Measurements from ENCODE around the gene KDM4B.

The KDM4B gene

DNA sequence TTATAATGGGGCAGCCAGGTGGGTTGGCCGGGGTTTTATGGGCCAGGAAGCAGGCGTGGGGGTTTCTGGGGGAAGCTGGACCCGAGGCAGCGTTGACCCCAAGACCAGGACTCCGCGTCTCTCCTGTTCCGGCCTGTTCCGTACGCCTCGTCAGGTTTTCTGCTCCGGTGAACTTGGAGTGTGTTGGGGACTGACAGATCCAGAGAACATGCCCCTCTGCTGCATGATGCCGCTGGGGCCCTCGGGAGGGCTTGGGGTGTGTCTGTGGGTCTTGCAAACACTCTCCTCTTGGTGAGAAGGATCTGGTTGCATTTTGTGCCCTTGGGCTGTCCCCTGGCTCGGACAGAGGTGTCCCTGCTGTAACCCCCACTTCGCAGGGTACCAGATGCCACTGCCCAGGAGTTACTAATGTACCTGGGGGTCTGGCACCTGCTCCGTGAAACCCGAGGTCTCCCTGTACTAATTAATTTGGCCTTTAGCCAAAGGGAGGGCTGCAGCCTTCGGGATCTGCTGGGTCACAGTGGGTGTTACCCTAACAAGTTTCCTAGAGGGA, 15.6 kb downstream of the KDM4B start:
- DNase-seq = no peak
- Histone ChIP-seq H3K27me3 (replicated peaks; ENCODE audit: control insufficient read depth, insufficient read depth, low read length, poor library complexity, severe bottlenecking) (no peaks in the 10 kb centered on the region), H3K4me3 (ENCODE audit: insufficient read depth, low read depth, low read length, poor library complexity, severe bottlenecking) (no peak overlapping the region), H3K36me3 (ENCODE audit: control insufficient read depth, insufficient read depth, low read length) (no peaks in the 10 kb centered on the region), H3K9me3 (ENCODE audit: control insufficient read depth, low read length) (no peaks in the 10 kb centered on the region), H3K27ac (ENCODE audit: insufficient read depth, low read length, poor library complexity, severe bottlenecking) (no peak overlapping the region), H3K4me1 (ENCODE audit: control insufficient read depth, insufficient read depth, low read length, poor library complexity, severe bottlenecking) (no peaks in the 10 kb centered on the region)

DNA sequence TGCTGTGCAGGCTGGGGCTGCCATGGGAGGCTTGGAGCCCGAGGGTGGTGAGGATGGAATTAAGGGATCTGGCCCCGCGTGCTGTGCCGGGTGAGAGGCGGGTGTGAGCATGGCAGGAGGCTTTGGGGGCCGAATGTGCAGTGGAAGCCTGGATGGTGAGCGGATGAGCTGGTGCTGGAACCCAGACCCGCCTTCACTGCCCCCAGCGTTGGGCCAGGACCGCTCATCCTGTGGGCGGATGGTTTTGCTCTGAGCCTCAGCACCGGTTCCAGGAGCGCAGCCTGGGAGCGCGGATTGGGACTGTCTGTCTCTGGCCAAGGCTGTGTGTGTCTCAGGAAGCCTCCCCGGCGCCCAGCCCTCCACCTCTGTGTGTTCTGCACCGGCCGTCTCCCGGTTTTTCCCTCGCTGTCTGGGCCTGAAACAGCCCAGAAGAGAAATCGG, 16.7 kb downstream of the KDM4B start:
- Histone ChIP-seq H3K4me1 (ENCODE audit: control insufficient read depth, insufficient read depth, low read length, poor library complexity, severe bottlenecking) (no peaks in the 10 kb centered on the region), H3K4me3 (ENCODE audit: insufficient read depth, low read depth, low read length, poor library complexity, severe bottlenecking) (no peak overlapping the region), H3K27me3 (replicated peaks; ENCODE audit: control insufficient read depth, insufficient read depth, low read length, poor library complexity, severe bottlenecking) (no peaks in the 10 kb centered on the region)

DNA sequence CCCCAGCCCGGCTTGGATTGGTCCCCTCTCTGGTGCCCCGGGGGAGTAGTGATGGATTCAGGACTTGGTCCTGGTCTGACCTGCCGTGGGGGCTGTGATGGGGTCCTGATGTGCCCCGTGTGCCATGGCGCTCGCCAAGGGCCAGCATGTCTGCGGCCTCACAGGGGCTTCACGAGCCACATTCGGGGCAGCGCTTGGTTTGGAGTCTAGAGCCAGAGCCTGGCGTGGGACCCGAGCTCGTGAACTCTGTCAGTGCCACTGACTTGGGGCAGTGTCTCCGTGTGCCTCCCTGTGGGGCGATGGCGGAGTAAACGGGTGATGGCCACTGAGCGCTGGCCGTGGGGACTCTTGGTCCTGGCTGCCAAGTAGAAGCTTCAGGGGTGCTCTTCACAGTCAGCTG, 17.1 kb downstream of the KDM4B start:
- Histone ChIP-seq H3K9me3 (ENCODE audit: control insufficient read depth, low read length) (no peaks in the 10 kb centered on the region), H3K36me3 (ENCODE audit: control insufficient read depth, insufficient read depth, low read length) (no peaks in the 10 kb centered on the region), H3K27me3 (replicated peaks; ENCODE audit: control insufficient read depth, insufficient read depth, low read length, poor library complexity, severe bottlenecking) (no peaks in the 10 kb centered on the region), H3K4me1 (ENCODE audit: control insufficient read depth, insufficient read depth, low read length, poor library complexity, severe bottlenecking) (no peaks in the 10 kb centered on the region), H3K4me3 (ENCODE audit: insufficient read depth, low read depth, low read length, poor library complexity, severe bottlenecking) (no peak overlapping the region), H3K27ac (ENCODE audit: insufficient read depth, low read length, poor library complexity, severe bottlenecking) (no peak overlapping the region)
- no peak for DNase-seq

More for the DNA sequence above, 16.7 kb downstream of the KDM4B start:
- Histone ChIP-seq H3K9me3 (ENCODE audit: control insufficient read depth, low read length) (no peaks in the 10 kb centered on the region), H3K27ac (ENCODE audit: insufficient read depth, low read length, poor library complexity, severe bottlenecking) (no peak overlapping the region), H3K36me3 (ENCODE audit: control insufficient read depth, insufficient read depth, low read length) (no peaks in the 10 kb centered on the region)
- DNase-seq = no peak

DNA sequence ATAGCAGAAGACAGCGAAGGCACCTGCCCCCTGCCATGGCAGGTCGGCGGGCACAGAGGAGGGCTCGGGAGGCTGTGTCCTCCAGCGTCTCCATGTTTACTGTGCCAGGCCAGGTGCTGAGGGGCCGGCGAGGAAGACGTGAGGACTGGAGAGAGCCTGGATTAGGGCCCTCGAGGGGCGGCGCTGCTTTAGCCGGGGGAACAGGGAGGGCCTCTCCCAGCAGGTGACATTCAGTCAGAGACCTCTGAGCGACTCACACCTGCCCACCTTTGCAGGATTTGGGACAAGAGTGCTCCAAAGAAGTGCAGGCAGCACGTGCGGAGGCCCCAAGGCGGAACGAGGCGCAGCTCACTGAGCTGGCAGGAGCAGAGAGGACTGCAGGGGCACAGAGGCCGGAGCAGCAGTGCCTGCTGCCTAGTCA, 17.6 kb downstream of the KDM4B start:
- no peaks in the 10 kb centered on the region for H3K4me1 ChIP-seq (ENCODE audit: control insufficient read depth, insufficient read depth, low read length, poor library complexity, severe bottlenecking)
- no peak overlapping the region for H3K27ac ChIP-seq (ENCODE audit: insufficient read depth, low read length, poor library complexity, severe bottlenecking)
- DNase-seq = no peak
- H3K27me3 ChIP-seq (replicated peaks; ENCODE audit: control insufficient read depth, insufficient read depth, low read length, poor library complexity, severe bottlenecking) = no peaks in the 10 kb centered on the region
- H3K36me3 ChIP-seq (ENCODE audit: control insufficient read depth, insufficient read depth, low read length) = no peaks in the 10 kb centered on the region
- no peak overlapping the region for H3K4me3 ChIP-seq (ENCODE audit: insufficient read depth, low read depth, low read length, poor library complexity, severe bottlenecking)
- H3K9me3 ChIP-seq (ENCODE audit: control insufficient read depth, low read length) = no peaks in the 10 kb centered on the region

DNA sequence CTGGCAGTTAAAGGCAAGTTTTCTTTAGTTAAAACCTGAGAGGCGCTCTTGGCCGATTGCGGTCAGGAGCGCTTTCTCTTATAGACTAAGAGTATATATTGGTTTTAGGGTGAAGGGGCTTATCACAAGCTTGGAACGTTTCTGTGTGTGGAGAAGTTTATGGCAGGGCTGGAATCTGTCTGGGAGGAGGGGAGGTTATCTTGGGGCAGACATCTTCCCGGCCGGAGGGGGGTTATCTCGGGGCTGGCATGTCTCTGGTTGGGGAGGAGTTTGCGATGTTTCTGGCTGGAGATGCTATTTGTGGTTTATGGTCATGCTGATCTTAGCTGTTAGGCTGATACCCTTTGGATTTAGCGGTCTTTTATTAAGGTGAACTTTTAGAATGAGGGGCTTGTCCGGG, 18.3 kb downstream of the KDM4B start:
- no peak overlapping the region for H3K4me3 ChIP-seq (ENCODE audit: insufficient read depth, low read depth, low read length, poor library complexity, severe bottlenecking)
- no peaks in the 10 kb centered on the region for H3K4me1 ChIP-seq (ENCODE audit: control insufficient read depth, insufficient read depth, low read length, poor library complexity, severe bottlenecking)
- H3K36me3 ChIP-seq (ENCODE audit: control insufficient read depth, insufficient read depth, low read length) = no peaks in the 10 kb centered on the region
- H3K27ac ChIP-seq (ENCODE audit: insufficient read depth, low read length, poor library complexity, severe bottlenecking) = no peak overlapping the region
- no peaks in the 10 kb centered on the region for H3K27me3 ChIP-seq (replicated peaks; ENCODE audit: control insufficient read depth, insufficient read depth, low read length, poor library complexity, severe bottlenecking)
- no peak for DNase-seq
- H3K9me3 ChIP-seq (ENCODE audit: control insufficient read depth, low read length) = no peaks in the 10 kb centered on the region

DNA sequence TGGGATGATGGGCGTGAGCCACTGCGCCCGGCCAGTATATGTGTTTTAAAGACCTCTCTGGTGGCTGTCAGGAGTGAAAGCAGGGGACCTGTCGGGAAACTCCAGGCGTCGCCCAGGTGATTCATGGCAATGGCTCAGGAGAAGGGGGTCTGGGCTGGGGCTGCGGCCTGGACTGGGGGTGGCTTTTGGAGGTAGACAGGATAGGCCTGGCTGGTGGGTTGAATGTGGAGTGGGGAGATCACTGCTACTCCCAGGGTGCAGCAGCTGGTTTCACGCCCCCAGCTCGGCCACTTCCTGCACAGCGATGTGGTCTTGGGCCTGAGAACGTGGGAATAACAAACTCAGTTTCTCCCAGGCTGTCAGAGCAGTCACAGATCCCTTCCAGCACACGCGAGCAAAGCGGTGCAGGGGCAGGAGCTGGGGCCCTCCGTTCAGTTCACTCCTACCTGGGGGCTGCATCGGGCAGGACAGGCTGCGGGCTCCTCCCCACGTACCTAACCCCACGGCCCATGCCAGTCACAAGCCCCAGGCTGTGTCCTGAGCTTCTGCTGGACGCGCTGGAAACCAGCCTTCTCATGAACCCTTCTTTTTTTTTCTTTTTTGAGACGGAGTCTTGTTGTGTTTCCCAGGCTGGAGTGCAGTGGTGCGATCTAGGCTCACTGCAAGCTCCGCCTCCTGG, 18.9 kb downstream of the KDM4B start:
- no peaks in the 10 kb centered on the region for H3K36me3 ChIP-seq (ENCODE audit: control insufficient read depth, insufficient read depth, low read length)
- H3K4me1 ChIP-seq (ENCODE audit: control insufficient read depth, insufficient read depth, low read length, poor library complexity, severe bottlenecking) = no peaks in the 10 kb centered on the region
- no peak overlapping the region for H3K4me3 ChIP-seq (ENCODE audit: insufficient read depth, low read depth, low read length, poor library complexity, severe bottlenecking)
- H3K9me3 ChIP-seq (ENCODE audit: control insufficient read depth, low read length) = no peaks in the 10 kb centered on the region
- no peak for DNase-seq
- H3K27me3 ChIP-seq (replicated peaks; ENCODE audit: control insufficient read depth, insufficient read depth, low read length, poor library complexity, severe bottlenecking) = no peaks in the 10 kb centered on the region
- no peak overlapping the region for H3K27ac ChIP-seq (ENCODE audit: insufficient read depth, low read length, poor library complexity, severe bottlenecking)

DNA sequence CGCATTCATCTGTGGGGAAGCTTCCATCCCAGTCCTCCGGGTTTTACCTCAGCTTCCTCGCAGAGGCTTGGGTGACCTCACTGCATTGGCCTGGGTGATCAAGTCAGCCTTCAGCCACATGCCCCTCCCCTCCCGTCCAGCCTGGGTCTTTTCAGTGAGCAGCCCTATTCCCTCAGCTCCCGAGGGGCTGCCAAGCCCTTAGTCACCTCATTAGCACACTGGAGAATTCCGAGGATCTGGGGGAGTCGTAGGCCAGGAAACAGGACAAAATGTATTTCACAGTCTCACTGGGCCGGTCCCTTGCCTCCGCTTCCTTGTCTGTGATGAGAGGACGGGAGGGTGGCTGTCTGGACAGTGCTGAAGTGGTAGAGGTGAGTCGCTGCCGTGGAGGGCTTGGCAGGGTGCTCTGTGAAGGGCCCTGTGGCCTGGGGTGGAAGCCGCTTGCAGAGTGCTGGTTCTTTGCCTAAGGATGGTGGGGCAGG, 19.9 kb downstream of the KDM4B start:
- H3K4me1 ChIP-seq (ENCODE audit: control insufficient read depth, insufficient read depth, low read length, poor library complexity, severe bottlenecking) = no peaks in the 10 kb centered on the region
- H3K9me3 ChIP-seq (ENCODE audit: control insufficient read depth, low read length) = no peaks in the 10 kb centered on the region
- H3K27me3 ChIP-seq (replicated peaks; ENCODE audit: control insufficient read depth, insufficient read depth, low read length, poor library complexity, severe bottlenecking) = no peaks in the 10 kb centered on the region
- H3K4me3 ChIP-seq (ENCODE audit: insufficient read depth, low read depth, low read length, poor library complexity, severe bottlenecking) = no peak overlapping the region
- DNase-seq = no peak
- H3K36me3 ChIP-seq (ENCODE audit: control insufficient read depth, insufficient read depth, low read length) = no peaks in the 10 kb centered on the region
- H3K27ac ChIP-seq (ENCODE audit: insufficient read depth, low read length, poor library complexity, severe bottlenecking) = no peak overlapping the region

DNA sequence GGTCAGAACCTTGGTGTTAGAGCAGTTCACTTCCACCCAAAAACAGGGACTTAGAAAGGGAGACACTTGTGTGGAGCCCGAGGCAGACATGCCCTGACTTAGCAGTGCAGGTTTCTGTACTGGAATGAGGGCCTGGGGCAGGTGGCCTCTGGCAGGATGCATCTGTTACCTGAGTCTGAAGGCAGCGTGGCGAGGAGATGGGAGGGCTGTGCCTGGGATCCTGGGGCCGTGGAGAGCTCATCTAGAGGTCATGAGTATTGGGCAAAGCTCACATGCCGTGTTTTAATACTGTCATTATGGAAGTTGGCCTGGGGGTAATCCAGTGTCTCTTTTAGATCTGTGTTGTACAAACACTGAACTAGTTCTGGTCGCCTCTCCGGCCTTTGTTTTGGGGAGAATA, 21.4 kb downstream of the KDM4B start:
- Histone ChIP-seq H3K9me3 (ENCODE audit: control insufficient read depth, low read length) (no peaks in the 10 kb centered on the region), H3K4me3 (ENCODE audit: insufficient read depth, low read depth, low read length, poor library complexity, severe bottlenecking) (no peak overlapping the region), H3K36me3 (ENCODE audit: control insufficient read depth, insufficient read depth, low read length) (no peaks in the 10 kb centered on the region), H3K27ac (ENCODE audit: insufficient read depth, low read length, poor library complexity, severe bottlenecking) (no peak overlapping the region), H3K27me3 (replicated peaks; ENCODE audit: control insufficient read depth, insufficient read depth, low read length, poor library complexity, severe bottlenecking) (no peaks in the 10 kb centered on the region), H3K4me1 (ENCODE audit: control insufficient read depth, insufficient read depth, low read length, poor library complexity, severe bottlenecking) (no peaks in the 10 kb centered on the region)
- DNase-seq = no peak

DNA sequence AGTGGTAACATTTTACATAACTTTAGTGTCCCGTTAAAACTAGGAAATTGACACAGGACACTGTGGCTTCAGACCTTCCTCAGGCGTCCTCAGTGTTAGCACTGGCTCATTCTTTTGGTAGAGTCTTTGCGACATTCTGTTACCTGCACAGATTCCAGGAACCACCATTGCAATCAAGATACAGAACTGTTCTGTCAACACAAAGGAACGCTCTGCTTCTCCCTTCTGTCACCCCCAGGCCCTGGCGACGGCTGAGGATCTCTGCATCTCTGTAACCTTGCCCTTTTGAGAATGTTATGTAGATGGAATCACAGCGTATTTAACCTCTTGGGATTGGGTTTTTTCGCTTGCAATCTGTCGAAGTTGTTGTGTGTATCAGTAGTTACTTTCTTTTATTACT, 22.6 kb downstream of the KDM4B start:
- Histone ChIP-seq H3K4me3 (ENCODE audit: insufficient read depth, low read depth, low read length, poor library complexity, severe bottlenecking) (no peak overlapping the region), H3K4me1 (ENCODE audit: control insufficient read depth, insufficient read depth, low read length, poor library complexity, severe bottlenecking) (no peaks in the 10 kb centered on the region), H3K36me3 (ENCODE audit: control insufficient read depth, insufficient read depth, low read length) (no peaks in the 10 kb centered on the region), H3K27me3 (replicated peaks; ENCODE audit: control insufficient read depth, insufficient read depth, low read length, poor library complexity, severe bottlenecking) (no peaks in the 10 kb centered on the region), H3K9me3 (ENCODE audit: control insufficient read depth, low read length) (no peaks in the 10 kb centered on the region), H3K27ac (ENCODE audit: insufficient read depth, low read length, poor library complexity, severe bottlenecking) (no peak overlapping the region)
- DNase-seq = no peak

DNA sequence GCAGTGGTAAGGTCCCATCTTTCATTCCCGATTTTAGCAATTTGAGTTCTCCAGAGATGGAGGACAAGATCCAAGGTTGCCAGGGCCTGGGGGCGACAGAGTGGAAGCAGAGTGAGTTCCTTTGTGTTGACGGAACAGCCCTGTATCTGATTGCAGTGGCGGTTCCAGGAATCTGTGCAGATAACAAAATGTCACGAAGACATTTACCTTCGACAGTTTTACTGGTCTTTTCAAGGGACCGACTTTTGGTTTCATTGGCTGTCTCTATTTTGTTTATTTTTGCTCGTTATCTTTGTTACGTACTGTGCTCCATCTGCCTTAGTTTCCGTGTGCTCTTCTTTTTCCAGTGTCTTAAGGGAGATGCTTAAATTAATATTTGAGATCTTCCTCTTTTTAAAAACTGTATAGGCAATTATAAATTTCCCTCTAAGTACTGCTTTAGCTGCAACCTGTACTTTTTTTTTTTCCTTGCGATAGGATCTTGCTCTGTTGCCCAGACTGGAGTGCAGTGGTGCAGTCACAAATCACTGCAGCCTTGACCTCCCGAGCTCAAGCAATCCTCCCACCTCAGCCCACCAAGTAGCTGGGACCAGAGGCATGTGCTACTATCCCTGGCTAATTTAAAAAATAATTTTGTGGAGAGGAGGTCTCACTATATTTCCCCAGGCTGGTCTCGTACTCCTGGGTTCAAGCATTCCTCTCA, 23.2 kb downstream of the KDM4B start:
- no peaks in the 10 kb centered on the region for H3K9me3 ChIP-seq (ENCODE audit: control insufficient read depth, low read length)
- H3K4me1 ChIP-seq (ENCODE audit: control insufficient read depth, insufficient read depth, low read length, poor library complexity, severe bottlenecking) = no peaks in the 10 kb centered on the region
- no peak for DNase-seq
- H3K36me3 ChIP-seq (ENCODE audit: control insufficient read depth, insufficient read depth, low read length) = no peaks in the 10 kb centered on the region
- no peaks in the 10 kb centered on the region for H3K27me3 ChIP-seq (replicated peaks; ENCODE audit: control insufficient read depth, insufficient read depth, low read length, poor library complexity, severe bottlenecking)
- H3K4me3 ChIP-seq (ENCODE audit: insufficient read depth, low read depth, low read length, poor library complexity, severe bottlenecking) = no peak overlapping the region
- no peak overlapping the region for H3K27ac ChIP-seq (ENCODE audit: insufficient read depth, low read length, poor library complexity, severe bottlenecking)

All from effector memory CD4-positive, alpha-beta T cell (primary cell).